HG02884 (cell line): ENCODE results near the gene RFK.

Experiments used
- ATAC-seq: cut with Tn5 transposase; IDR thresholded peaks from one replicate; pipeline ENCODE4 v1.9.1; 2021; ENCODE audit warnings: mild to moderate bottlenecking, moderate library complexity; ENCODE audit not compliant: unreplicated experiment

Gene RFK

DNA sequence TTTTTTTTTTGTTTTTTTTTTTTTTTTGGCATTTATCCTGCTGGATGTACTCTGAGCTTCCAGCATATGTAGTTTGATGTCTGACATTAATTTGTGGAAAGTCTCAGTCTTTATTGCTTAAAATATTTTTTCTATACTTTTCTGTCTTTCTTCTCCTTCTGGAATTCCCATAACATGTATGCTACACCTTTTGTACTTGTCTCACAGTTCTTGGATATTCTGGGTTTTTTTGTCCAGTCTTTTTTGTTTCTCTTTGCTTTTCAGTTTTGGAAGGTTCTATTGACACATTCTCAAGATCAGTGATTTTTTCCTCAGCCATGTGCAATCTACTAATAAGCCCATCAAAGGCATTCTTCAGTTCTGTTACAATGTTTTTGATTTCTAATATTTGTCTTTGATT, 19.4 kb upstream of the RFK start:
- ATAC-seq, result no peak

DNA sequence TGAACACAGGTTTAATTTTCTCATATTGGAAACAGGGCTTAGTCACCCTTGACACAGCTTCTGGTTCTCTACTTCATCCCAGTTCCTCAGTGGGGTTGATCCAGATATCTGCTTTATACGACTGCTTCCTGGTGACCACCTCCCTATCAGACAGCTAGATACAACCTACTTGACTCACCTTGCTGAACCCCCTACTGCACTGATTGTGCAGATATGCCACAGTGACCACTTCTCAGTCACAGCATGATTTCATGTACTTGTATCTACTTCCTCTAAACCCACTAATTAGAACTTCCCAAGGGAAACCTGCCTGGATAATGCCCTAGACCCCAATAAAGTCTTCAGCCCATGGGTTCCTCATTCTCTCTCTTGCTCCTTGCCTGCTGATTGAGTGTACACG, 18.4 kb upstream of the RFK start:
- no peak for ATAC-seq

DNA sequence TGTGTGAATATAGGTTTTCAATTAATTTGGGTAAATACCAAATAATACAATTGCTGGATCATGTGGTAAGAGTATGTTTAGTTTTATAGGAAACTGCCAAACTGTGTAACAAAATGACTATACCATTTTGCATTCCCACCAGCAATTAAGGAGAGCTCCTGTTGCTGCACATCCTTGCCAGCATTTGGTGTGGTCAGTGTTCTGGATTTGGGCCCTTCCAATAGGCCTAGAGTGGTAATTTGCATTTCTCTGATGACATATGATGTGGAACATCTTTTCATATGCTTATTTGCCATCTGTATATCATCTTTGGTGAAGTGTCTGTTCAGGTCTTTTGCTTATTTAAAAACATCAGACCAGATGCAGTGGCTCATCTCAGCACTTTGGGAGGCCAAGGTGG, 11.6 kb upstream of the RFK start:
- no peak for ATAC-seq

DNA sequence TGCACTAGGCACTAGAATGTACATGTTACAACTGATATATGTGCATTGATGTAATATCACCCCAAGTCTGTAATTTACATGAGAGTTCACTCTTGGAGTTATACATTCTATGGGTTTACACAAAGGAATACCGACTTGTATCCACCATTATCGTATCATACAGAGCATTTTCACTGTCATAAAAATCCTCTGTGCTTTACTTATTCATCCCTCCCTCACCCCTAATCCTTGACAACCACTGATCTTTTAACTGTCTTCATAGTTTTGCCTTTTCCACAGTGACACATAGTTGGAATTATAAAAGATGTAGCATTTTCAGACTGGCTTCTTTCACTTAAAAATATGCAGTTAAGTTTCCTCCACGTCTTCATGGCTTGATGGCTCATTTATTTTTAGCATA, 11.1 kb upstream of the RFK start:
- ATAC-seq, result no peak

DNA sequence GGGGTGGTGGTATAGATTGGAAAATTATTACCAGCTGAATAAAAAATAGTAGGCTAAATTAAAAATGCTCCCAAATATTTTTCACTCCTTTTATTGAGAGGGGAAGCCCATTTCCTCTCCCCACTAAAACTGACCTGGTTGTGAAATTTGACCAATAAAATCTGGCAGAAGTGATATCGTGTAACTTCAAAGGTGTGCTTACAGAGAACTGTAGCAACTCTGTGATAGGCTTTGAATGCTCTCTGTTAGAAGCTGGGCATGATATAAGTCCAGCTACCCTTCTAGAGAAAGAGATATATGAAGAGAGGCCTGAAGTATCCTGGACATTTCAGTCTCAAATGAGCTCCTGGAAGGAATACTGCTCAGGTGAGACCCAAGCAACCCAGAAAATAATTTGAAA, 10.2 kb upstream of the RFK start:
- no peak for ATAC-seq

DNA sequence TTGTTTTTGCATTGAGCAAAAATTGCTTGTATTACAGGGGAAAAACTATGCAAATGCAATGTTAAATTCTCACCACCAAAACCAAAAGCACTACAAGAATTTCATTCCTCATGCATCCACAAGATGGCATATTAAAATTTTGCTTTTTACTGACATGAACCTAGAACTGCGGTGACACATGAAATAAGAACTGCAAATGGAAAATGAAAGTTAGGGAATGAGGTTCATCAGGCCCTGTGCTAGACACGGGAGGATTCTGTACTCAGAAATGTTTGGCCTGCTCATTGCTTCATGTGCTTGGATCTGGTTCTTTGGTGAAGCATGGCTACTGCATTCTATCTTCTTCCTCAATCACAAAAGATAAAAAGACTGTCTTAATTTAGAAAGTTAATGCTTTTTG, 9.1 kb upstream of the RFK start:
- peak; percentile 88 for ATAC-seq

DNA sequence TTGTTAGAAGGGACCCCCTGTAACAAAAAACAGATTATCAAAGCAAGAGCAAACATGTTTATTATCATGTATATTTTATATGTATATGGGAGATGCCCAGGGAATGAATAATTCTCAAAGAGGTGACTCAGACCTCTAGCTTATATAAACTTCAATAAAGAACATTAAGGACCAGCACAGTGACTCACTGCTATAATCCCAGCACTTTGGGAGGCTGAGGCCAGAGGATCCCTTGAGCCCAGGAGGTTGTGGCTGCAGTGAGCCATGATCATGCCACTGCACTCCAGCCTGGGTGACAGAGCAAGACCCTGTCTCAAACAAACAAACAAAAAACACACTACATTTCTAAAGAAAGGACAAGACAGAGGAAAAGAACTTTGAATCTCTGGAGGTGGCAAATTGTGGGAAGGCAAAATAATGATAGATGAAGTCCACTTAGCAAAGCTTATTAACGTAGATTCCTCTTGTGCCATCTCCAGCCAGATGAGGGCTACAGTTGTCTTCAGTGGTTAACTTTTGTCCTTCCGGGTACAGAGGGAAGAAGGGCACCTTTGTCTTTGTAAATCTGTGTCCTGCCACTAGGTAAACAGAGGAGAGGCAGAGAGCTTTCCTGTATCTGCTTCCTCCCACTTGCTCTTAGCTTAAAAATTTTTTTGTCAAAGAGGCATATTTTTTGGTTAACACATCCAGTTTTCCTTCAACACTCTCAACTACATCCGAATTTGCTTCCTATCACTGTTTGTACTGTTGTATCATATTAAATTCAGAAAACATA, 7.5 kb upstream of the RFK start:
- no peak for ATAC-seq

DNA sequence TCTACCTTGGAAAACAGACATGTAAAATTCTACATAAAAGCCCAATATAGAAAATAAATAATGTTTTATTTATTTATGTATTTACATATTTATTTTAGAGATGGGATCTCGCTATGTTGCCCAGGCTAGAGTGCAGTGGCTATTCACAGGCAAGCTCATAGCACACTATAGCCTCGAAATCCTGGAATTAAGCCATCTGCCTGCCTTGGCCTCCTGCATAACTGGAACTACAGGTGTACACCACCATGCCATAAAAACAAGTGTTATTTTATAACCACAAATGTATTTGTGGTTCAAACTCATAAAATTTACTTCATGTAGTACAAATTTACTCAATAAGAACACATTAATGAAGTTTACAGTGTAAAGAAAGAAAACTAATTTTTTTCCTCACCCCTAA, 7.0 kb upstream of the RFK start:
- ATAC-seq, result no peak

DNA sequence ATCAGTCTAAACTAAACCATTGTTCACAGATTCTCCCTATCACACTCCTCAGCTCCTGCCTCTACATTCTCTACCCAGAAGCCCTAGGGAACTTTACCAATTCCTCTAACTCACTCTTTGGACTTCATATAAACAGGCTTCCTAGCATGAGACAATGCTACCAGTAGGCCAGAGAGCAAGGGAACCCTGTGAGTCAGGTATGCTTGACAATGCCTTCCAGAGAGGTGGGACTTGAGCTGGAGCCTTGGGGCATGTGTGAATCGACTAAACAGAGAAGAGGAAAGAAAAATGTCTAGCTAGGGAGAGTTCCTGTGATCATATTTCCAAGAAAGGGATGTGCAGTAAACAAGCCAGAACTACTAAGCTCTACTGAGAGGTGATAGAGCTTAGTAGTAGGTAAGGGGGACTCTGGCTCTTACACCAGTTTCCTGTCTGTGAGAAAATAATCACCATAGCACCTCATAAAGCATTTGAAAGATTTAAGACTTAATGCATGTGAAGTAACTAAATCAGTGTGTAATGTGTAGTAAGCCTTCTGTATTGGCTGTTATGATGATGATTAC, 6.4 kb upstream of the RFK start:
- ATAC-seq, result no peak

DNA sequence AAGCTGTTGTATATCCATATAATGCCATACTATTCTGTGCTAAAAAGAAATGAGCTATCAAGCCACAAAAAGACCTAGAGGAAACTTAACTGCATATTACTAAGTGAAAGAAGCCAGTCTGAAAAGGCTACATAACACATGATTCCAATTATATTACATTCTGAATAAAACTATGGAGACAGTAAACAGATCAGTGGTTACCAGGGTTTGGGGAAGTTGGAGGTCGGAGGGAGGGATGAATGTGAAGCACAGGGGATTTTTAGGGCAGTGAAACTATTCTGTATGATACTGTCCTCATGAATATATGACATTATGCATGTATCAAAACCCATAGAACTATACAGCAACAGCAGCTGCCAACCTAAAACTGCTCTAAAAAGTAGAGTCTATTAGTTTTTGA, 5.6 kb upstream of the RFK start:
- ATAC-seq, result no peak

DNA sequence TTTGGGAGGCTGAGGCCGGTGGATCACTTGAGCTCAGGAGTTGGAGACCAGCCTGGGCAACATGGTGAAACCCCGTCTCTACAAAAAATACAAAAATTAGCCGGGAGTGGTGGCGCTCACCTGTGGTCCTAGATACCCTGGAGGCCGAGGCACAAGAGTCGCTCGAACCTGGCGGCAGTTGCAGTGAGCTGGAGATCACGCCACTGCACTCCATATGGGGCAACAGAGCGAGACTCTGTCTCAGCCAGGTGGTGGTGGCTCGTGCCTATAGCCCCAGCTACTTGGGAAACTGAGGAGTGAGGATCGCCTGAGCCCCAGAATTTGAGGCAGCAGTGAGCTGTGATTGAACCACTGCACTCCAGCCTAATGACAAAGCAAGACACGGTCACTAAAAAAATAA, 2.4 kb upstream of the RFK start:
- ATAC-seq, result no peak

DNA sequence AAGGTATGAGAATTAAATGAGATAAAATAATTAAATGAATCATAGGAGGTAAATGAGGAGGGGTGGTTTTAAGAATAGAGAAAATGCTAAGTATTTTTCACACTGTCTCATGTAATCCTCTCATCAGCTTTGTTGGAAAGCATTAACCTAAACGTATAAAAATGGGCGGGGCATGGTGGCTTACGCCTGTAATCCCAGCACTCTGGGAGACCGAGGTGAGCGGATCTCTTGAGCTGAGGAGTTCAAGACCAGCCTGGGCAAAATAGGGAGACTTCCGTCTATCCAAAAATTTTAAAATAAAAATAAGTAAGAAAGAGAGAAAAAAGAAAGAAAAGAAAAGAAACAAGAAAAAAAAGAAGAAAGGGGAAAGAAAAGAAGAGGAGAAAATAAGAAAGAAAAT, 1.9 kb upstream of the RFK start:
- no peak for ATAC-seq

DNA sequence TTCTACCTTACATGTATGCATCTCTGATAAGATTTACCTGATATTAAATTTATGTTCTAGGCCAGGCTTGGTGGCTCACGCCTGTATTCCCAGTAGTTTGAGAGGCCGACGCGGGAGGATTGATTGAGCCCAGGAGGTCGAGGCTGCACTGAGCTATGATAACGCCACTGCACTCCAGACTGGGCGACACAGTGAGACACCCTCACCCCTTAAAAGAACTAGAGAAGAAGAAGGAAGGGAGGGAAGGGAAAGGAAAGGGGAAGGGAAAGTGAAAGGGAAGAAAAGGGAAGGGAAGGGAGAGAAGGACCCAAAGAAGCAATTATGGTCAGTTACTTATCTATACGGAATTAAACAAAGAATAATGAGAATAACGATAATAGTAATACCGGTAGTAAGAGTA, 1.2 kb upstream of the RFK start:
- no peak for ATAC-seq

DNA sequence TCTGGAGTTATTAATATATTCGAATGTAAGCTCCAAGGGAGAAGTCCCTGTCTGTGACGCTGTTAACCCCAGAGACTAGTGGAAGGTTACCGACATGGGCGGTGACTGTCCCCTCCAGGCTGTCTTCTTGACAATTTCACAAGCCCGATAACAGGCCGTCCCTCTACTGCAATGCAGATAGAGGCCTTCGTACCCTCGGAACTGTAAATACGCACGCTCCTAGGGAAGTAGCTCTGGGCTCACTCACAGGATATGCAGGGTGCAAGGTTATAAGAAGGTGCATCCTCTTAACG, 680 bp upstream of the RFK start:
- ATAC-seq, result peak; percentile 50

DNA sequence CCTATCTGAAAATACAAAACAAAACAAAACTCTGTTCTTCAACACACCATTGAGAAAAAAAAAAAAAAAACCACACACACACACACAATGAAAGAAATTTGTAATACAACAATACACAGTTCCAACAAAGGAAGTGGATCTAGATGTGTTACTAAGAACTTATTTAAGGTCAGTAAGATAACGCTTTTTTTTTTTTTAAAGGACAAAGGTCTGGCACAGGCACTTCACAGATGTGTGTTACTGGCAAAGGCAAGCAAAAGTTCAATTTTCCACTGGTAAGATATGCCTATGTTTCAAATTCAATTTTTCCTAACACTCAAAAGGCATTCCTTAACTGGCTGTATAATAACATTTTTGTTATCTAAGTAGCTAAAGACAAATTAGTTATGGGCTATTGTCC, 3.6 kb downstream of the RFK start:
- no peak for ATAC-seq

DNA sequence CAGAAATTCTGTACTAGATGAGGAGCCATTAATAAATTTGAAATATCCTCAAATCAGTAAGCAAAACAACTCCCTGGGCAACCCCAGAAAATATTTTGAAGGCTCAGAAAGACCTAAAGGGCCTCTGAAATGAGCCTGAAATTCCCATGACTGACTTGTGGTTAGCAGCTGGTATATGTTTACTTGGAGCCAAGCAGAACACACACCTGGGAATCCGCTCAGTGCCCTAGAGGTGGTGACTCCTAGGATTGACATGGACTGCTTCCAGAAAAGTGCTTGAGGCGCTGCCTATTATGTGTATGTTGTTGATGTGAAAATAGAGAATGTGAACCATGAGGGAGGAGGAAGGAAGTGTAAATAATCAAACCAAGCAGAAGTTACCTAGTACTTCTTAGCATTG, 14.7 kb downstream of the RFK start:
- no peak for ATAC-seq

DNA sequence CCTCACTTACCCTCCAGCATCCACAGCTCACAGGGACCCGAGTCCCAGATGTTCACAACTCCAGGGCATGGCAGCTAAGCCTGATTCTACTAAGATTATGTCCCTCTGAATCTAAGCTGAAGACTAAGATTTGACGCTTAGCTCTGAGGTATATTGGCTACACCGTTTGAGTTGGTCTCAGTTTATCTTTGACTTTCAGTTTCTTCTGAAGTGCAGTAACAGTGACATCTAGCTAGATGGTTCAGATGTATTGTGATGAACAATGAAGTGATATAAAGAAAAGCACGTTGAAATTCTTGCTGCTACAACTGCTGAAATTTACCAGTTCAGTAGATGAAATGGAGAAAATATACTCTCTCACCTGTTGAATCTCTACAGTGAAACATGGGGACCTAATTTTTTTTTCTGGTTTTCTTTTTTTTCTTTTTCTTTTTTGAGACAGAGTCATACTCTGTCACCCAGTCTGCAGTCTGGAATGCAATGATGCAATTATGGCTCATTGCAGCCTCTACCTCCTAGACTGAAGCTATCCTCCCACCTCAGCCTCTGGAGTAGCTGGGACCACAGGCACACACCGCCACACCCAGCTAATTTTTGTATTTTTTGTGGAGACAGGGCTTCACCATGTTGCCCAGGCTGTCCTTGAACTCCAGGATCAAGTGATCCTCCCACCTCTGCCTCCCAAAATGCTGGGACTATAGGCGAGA, 15.7 kb downstream of the RFK start:
- ATAC-seq, result no peak

DNA sequence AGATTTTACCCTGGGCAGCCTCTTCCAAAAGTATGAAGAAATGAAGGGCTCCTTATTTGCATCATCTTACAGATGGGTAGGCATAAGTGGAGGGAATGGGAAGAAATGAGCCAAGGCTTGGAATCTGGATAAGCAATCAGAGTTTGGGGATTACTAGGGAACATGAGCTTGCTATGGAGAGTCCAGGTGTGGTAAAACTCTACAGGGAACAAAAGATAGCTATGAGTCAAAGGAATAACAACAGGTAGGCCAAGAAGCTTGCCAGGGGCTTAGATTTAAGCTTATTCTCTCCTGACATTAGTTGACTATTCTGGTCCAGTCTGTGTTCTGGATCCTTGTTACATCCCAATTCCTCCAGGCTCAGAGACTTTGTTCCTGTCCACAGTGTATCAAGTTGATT, 16.4 kb downstream of the RFK start:
- ATAC-seq, result no peak

DNA sequence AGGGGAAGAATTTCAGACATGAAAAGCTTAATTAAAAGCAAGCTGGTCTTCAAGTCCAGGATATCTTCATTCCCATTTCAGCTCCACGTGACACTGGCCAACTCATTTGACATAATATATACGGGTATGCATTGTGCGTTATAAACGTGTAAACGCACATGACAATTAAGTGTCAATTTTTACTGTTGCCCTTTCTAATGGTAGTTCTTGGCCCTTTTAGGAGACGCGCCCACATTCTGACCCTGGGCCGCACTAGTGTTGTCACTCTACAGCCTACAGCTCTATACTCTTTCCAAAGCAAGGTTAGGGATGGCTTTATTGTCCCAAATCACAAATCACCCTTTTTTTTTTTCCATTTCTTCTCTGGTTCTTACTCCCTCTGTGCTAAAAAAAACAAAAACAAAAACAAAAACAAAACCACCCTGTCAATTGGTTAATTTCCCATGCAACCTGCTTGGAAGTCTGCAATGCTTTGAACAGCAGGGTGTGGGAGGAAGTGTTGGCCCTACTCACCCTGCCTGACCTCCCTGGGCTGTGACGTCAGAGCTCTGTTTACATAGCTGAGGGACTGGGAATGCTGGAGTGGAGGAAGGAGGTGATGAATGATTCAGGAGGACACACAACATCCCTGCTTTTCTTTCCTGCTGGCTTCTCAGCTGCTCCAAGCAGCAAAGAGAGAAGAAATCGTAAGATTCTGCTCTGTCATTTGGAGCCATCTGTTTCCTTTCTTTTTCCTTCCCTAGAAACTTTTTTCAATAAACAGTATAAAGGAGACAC, 19.3 kb downstream of the RFK start:
- ATAC-seq, result no peak

DNA sequence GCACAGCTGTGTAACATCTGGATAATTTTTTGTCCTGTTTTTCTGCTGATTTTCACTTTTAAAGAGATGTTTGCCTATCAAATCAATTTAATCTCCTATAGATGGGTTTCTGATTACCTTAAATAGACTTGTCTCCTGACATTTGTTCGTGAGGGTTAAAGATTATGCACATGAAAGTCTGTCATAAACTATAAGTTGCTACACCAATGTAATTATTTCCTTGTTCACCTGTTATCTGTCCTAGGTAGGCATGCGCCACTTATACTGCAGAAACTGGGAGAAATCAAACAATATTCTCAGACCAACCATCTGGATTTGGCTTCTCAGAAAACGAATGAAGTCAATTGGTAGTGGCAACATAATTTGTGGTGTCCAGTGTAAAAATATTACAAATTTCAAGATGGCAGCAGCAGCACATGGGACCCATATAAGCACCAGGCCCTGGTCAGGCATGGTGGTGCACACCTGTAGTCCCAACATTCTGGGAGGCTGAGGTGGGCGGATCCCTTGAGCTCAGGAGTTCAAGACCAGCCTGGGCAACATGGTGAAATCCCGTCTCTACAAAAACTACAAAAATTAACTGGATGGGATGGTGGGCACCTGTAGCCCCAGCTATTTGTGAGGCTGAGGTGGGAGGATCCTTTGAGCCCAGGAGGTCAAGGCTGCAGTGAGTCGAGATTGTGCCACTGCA, 20.3 kb downstream of the RFK start:
- ATAC-seq, result no peak

DNA sequence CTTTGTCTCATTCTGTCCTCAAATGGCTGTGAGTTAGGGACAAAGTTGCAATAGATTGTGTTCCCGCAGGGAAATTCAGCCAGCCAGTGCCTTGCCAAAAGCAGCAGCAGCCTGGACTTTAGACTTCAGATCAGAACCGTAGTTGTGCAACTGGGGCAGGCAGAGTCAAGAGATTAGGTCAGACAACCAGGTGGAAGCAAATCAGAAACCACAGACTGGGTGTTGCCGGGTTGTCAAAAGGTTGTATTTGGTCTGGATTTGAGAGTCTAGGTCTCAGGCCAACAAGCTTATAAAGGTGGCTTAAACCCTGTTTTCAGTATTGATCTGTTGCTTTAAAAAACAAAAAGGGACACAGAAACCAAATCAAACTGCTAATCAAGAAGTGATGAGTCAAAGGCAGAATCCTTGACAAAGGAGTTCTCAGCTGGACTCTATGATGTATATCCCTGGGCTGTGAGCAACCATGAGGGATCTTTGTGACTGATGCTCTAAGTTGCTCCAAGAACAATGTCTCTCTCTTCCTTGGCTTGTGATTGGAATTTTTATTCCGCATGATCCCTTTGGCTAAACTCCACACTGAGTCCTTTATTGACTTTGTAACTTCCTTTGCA, 20.9 kb downstream of the RFK start:
- ATAC-seq, result peak; percentile 36
